Smooth muscle cell (in vitro differentiated cells): ENCODE results near the gene NTN1. TPM values are rescaled to one million over a fixed set of nuclear protein-coding genes. Genes with fewer than 3 reads are reported as not detected.

Experiments
- DNase-seq: peaks from one replicate; lab custom pipeline; 2025; ENCODE audit not compliant: unreplicated experiment; lab: John Stamatoyannopoulos, UW
- H2AFZ ChIP-seq: fragments of 200-600 bp; sonication (generic); 2 replicates; pipeline ENCODE4 v1.6.0; 2016; ENCODE audit warnings: antibody characterized with exemption, low read depth, mild to moderate bottlenecking
- H3F3A ChIP-seq: fragments of 200-600 bp; sonication (generic); 2 replicates; pipeline ENCODE4 v1.6.0; 2017; ENCODE audit warnings: antibody characterized with exemption, low read depth
- H3K27ac ChIP-seq: fragments of 200-600 bp; sonication (generic); 2 replicates; pipeline ENCODE4 v1.5.1; 2016; ENCODE audit warnings: low read depth, mild to moderate bottlenecking
- H3K27me3 ChIP-seq: fragments of 200-600 bp; sonication (generic); 2 replicates; pipeline ENCODE4 v1.6.1; 2016; ENCODE audit warnings: low read depth, mild to moderate bottlenecking
- H3K36me3 ChIP-seq: fragments of 200-600 bp; sonication (generic); 2 replicates; pipeline ENCODE4 v1.5.1; 2016; ENCODE audit warnings: low read depth
- H3K4me1 ChIP-seq: fragments of 200-600 bp; sonication (generic); 2 replicates; pipeline ENCODE4 v1.5.1; 2016; ENCODE audit warnings: low read depth
- H3K4me2 ChIP-seq: fragments of 200-600 bp; sonication (generic); 2 replicates; pipeline ENCODE4 v1.6.0; 2016; ENCODE audit warnings: mild to moderate bottlenecking
- H3K4me3 ChIP-seq: fragments of 200-600 bp; sonication (generic); 2 replicates; pipeline ENCODE4 v1.5.1; 2016; ENCODE audit warnings: mild to moderate bottlenecking
- H3K79me2 ChIP-seq: fragments of 200-600 bp; sonication (generic); 2 replicates; pipeline ENCODE4 v1.6.0; 2016; ENCODE audit warnings: low read depth, mild to moderate bottlenecking
- H3K9ac ChIP-seq: fragments of 200-600 bp; sonication (generic); 2 replicates; pipeline ENCODE4 v1.6.0; 2016; ENCODE audit warnings: low read depth
- H3K9me3 ChIP-seq: fragments of 200-600 bp; sonication (generic); replicated peaks from 2 replicates; pipeline ENCODE4 v1.5.1; 2016; ENCODE audit warnings: low read depth
- H4K20me1 ChIP-seq: fragments of 200-600 bp; sonication (generic); 2 replicates; pipeline ENCODE4 v1.6.0; 2016; ENCODE audit warnings: low read depth
- WGBS: methylation state at CpG from one replicate; pipeline ENCODE4 v1.1.7; 2016; ENCODE audit warnings: low lambda C conversion rate; 5-methylcytosine and 5-hydroxymethylcytosine counted together
- polyA plus RNA-seq: library from polyadenylated mRNA; unstranded; fragments of >200 nt; fragmentation: Nextera tagmentation; extraction: Ambion mirVana; gene quantifications from 2 replicates; pipeline ENCODE4 v1.2.1, GENCODE V29; 2016
- total RNA-seq: library from RNA; depleted of rRNA; stranded (reverse); fragments of >200 nt; gene quantifications from 2 replicates; pipeline ENCODE4 v1.2.3, GENCODE V29; 2014
- TF ChIP-seq, protein P1 (sequence below): fragments of 200-600 bp; sonication (generic); IDR thresholded peaks from 2 replicates; pipeline ENCODE4 v1.5.1; 2017; ENCODE audit warnings: borderline replicate concordance, mild to moderate bottlenecking, antibody characterized with exemption; ENCODE audit not compliant: insufficient read depth, poor library complexity, severe bottlenecking

NTN1 gene
- total and polyA plus RNA-seq, 2 experiments from 2014 or later, result 0.07 to 0.72 TPM

DNA sequence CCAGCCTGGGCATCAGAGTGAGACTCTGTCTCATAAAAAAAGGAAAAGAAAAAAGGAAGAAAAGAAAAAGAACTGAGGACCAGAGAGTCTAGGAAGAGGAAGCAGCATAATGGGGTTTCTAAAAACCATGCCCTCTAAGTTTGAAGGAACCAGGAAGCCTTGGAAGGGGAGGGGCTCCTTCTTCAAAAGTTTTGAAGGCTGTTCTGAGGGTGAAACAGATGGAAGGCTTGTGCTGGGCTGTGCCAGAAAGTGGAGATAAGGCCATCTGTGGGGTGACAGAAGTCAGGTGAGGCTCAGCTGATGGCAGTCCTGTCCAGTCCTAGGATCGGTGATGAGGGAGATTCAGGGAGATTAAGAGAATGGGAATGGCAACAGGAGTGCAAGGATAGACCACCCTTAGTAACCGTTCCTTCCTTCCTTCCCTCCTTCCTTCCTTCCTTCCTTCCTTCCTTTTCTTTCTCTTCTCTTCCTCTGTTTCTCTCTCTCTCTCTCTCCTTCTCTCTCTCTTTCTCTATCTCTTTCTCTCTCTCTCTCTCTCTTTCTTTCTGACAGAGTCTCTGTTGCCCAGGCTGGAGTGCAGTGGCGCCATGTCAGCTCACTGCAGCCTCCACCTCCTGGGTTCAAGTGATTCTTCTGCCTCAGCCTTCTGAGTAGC lies 182.6 kb downstream of the NTN1 start:
- Histone ChIP-seq H3K9ac (no peak overlapping the region), H4K20me1 (no peaks in the 10 kb centered on the region), H3K4me3 (no peak overlapping the region), H3K27ac (no peak overlapping the region), H3K27me3 (peaks cover 22% of the 10 kb centered on the region), H3K4me2 (no peak overlapping the region), H3K36me3 (no peaks in the 10 kb centered on the region), H3K79me2 (no peaks in the 10 kb centered on the region), H3F3A (no peaks in the 10 kb centered on the region), H3K4me1 (peaks cover 10% of the 10 kb centered on the region), H2AFZ (no peak overlapping the region), H3K9me3 (no peaks in the 10 kb centered on the region)
- no peak for DNase-seq
- TF ChIP-seq, protein P1, sequence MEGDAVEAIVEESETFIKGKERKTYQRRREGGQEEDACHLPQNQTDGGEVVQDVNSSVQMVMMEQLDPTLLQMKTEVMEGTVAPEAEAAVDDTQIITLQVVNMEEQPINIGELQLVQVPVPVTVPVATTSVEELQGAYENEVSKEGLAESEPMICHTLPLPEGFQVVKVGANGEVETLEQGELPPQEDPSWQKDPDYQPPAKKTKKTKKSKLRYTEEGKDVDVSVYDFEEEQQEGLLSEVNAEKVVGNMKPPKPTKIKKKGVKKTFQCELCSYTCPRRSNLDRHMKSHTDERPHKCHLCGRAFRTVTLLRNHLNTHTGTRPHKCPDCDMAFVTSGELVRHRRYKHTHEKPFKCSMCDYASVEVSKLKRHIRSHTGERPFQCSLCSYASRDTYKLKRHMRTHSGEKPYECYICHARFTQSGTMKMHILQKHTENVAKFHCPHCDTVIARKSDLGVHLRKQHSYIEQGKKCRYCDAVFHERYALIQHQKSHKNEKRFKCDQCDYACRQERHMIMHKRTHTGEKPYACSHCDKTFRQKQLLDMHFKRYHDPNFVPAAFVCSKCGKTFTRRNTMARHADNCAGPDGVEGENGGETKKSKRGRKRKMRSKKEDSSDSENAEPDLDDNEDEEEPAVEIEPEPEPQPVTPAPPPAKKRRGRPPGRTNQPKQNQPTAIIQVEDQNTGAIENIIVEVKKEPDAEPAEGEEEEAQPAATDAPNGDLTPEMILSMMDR, result no peak
- 89% methylated on average over 3 of the region's 3 CpGs for WGBS

DNA sequence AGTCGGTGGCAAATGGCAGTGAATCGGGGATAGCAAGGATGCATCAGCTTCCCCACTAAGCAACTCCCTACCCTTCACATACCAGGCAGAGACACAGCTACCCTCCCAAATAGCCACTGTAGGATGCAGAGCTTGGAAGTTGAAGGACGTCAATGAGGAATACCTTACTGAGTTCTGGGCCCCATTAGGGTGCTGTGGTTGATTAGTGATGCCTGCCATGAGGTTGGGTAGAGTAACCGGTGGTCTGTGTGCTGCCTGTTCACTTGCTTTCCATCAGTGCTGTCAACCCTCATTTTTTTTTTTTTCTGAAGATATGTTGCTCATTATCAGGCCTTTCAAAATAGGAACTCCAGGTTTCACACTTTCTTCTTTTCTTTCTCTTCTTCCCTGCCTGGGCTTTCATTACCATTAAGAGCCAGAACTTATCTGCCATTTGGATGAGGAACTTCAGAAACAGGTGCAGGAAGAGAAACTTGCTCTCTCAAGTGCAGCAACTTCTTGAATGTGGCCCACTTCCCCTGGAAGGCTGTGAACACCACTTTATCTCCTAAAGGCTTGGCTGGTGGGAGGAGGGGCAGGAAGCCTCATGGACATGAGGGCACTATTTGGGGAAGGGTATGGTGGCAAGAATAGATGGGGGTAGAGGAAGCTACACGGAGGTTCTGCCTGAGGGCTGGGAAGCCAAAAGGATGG lies 183.5 kb downstream of the NTN1 start:
- Histone ChIP-seq H4K20me1 (no peaks in the 10 kb centered on the region), H3K9me3 (no peaks in the 10 kb centered on the region), H3K9ac (no peak overlapping the region), H3K27me3 (peaks cover 22% of the 10 kb centered on the region), H3K27ac (no peak overlapping the region), H3K4me2 (no peak overlapping the region), H3K4me3 (no peak overlapping the region), H2AFZ (no peak overlapping the region), H3F3A (no peaks in the 10 kb centered on the region), H3K36me3 (no peaks in the 10 kb centered on the region), H3K4me1 (peaks cover 9% of the 10 kb centered on the region), H3K79me2 (no peaks in the 10 kb centered on the region)
- TF ChIP-seq, protein P1, result no peak
- WGBS, result 90% methylated on average over 5 of the region's 5 CpGs
- DNase-seq, result no peak

DNA sequence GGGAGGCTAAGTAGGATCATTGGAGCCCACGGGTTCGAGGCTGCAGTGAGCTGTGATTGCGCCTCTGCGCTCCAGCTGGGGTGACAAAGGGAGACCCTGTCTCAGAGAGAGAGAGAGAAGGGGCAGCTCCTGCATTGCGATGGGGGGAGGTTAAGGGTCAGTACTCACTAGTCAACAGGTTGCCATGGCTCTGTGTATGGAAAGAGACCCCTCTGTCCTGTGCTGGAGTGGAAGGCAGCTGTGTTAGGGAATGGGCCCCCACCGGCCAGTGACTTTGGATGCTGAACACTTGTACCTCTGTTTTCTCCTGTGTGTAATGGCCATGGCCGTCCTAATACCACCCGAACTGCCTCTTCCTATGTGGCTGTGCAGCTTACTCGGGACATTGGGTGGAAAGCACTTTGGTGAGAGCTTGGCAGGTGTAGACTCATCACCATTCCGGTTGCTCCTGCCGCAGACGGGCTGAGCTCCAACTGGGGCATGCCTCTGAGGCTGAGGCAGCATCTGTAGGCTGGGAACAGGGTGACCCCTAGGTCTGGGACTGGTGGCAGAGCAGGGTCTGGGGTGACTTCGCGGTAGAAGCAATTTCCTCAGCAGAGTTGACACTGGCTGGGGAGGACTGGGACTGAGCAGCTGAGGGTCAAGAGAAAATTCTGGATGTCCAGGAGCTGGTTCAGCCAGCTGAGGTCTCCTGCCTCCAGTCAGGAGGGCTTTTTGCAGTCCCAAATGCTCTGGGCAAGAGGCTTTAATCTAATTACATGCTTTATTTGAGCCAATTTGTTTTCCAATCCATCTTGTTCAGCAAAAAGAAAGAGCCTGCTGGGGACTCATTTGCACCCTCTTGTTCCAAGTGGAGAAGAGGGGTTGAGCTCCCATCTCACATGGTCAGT lies 184.5 kb downstream of the NTN1 start:
- Histone ChIP-seq H3K4me2 (no peak overlapping the region), H3F3A (no peaks in the 10 kb centered on the region), H2AFZ (no peak overlapping the region), H3K27me3 (peaks cover 18% of the 10 kb centered on the region), H3K27ac (no peak overlapping the region), H3K4me3 (no peak overlapping the region), H3K79me2 (no peaks in the 10 kb centered on the region), H4K20me1 (no peaks in the 10 kb centered on the region), H3K9ac (no peak overlapping the region), H3K9me3 (no peaks in the 10 kb centered on the region), H3K36me3 (no peaks in the 10 kb centered on the region), H3K4me1 (peaks cover 5% of the 10 kb centered on the region)
- DNase-seq, result no peak
- WGBS, result 89% methylated on average over 14 of the region's 14 CpGs
- TF ChIP-seq, protein P1, result no peak
